GM18508 (cell line): ENCODE measurements around the gene TMEM140.

Source experiments
- ATAC-seq: cut with Tn5 transposase; IDR thresholded peaks from one replicate; pipeline ENCODE4 v1.9.1; 2021; ENCODE audit warnings: moderate number of reproducible peaks; ENCODE audit not compliant: insufficient read depth, unreplicated experiment

Gene TMEM140

GRCh38 chr7:135190703-135191102, 42.8 kb downstream of the TMEM140 start:
- no peak for ATAC-seq

GRCh38 chr7:135192914-135193536, 45.2 kb downstream of the TMEM140 start:
- no peak for ATAC-seq

GRCh38 chr7:135193615-135194081, 45.8 kb downstream of the TMEM140 start:
- ATAC-seq: no peak

GRCh38 chr7:135194494-135195095, 46.7 kb downstream of the TMEM140 start:
- no peak for ATAC-seq

GRCh38 chr7:135195156-135195555, 47.3 kb downstream of the TMEM140 start:
- no peak for ATAC-seq

GRCh38 chr7:135195968-135196629, 48.2 kb downstream of the TMEM140 start:
- ATAC-seq: no peak

GRCh38 chr7:135197343-135197742, 49.5 kb downstream of the TMEM140 start:
- ATAC-seq: no peak

- ATAC-seq: no peak
Measured at GRCh38 chr7:135197906-135198655, 50.2 kb downstream of the TMEM140 start.

- ATAC-seq: no peak
Measured at GRCh38 chr7:135199439-135199838, 51.6 kb downstream of the TMEM140 start.

- ATAC-seq: no peak
Measured at GRCh38 chr7:135200821-135201331, 53.0 kb downstream of the TMEM140 start.

GRCh38 chr7:135201350-135201749, 53.5 kb downstream of the TMEM140 start:
- no peak for ATAC-seq

- no peak for ATAC-seq
Measured at GRCh38 chr7:135204341-135204749, 56.5 kb downstream of the TMEM140 start.

- ATAC-seq: no peak
Measured at GRCh38 chr7:135204876-135205275, 57.0 kb downstream of the TMEM140 start.

- ATAC-seq: no peak
Measured at GRCh38 chr7:135205850-135206249, 58.0 kb downstream of the TMEM140 start.

- ATAC-seq: peak; percentile 37
Measured at GRCh38 chr7:135206941-135207391, 59.1 kb downstream of the TMEM140 start.

GRCh38 chr7:135207406-135208101, 59.7 kb downstream of the TMEM140 start:
- no peak for ATAC-seq

GRCh38 chr7:135208102-135208793, 60.4 kb downstream of the TMEM140 start:
- ATAC-seq: no peak

GRCh38 chr7:135209225-135209834, 61.5 kb downstream of the TMEM140 start:
- no peak for ATAC-seq

- no peak for ATAC-seq
Measured at GRCh38 chr7:135210888-135211178, 63.0 kb downstream of the TMEM140 start.
